Keratinocyte (primary cell): Measurements from ENCODE around the gene HOMER3. TPM values are rescaled to one million over a fixed set of nuclear protein-coding genes. Genes with fewer than 3 reads are reported as not detected.

ENCODE experiments used
- DNase-seq: peaks from one replicate; pipeline ENCODE4 v3.0.0-alpha.2; 2011; ENCODE audit warnings: low read depth, missing footprints, low spot score
- FAIRE-seq: peaks from 2 replicates; lab custom pipeline; 2011; peaks lifted over from hg19 to GRCh38; lab: Jason Lieb, UNC
- H2AFZ ChIP-seq: 2 replicates; pipeline ENCODE4 v1.6.0; 2012; ENCODE audit warnings: low read length, control low read depth, inconsistent platforms; ENCODE audit not compliant: control insufficient read depth
- H3K27ac ChIP-seq: 2 replicates; pipeline ENCODE4 v1.5.1; 2011; ENCODE audit warnings: low read length; ENCODE audit not compliant: control insufficient read depth, insufficient read depth
- H3K27me3 ChIP-seq: 3 replicates; pipeline ENCODE4 v1.6.0; 2011; ENCODE audit warnings: low read length; ENCODE audit not compliant: control insufficient read depth, insufficient read depth; ENCODE audit errors: extremely low read depth
- H3K36me3 ChIP-seq, 2 experiments: 2 replicates in 1 of 2; 3 replicates in 1 of 2; pipeline ENCODE4 v1.5.1; 2011; ENCODE audit warnings: low read length in 2 of 2, mild to moderate bottlenecking in 1 of 2; ENCODE audit not compliant: control insufficient read depth in 2 of 2, insufficient read depth in 2 of 2; ENCODE audit errors: extremely low read depth in 1 of 2
- H3K4me1 ChIP-seq: 3 replicates; pipeline ENCODE4 v1.5.1; 2011; ENCODE audit warnings: low read length; ENCODE audit not compliant: control insufficient read depth, insufficient read depth; ENCODE audit errors: extremely low read depth
- H3K4me2 ChIP-seq: 3 replicates; pipeline ENCODE4 v1.6.0; 2011; ENCODE audit warnings: low read depth, low read length; ENCODE audit not compliant: control insufficient read depth, insufficient read depth; ENCODE audit errors: extremely low read depth
- H3K4me3 ChIP-seq, 3 experiments: fragments of 200-600 bp in 1 of 3; sonication (generic) in 1 of 3; 2 replicates in 2 of 3; 3 replicates in 1 of 3; pipeline ENCODE4 v1.5.1; 2011 to 2016; ENCODE audit warnings: low read length in 3 of 3, mild to moderate bottlenecking in 3 of 3, control low read depth in 2 of 3, inconsistent platforms in 1 of 3, low read depth in 1 of 3, mixed read lengths in 1 of 3, mixed run types in 1 of 3, moderate library complexity in 1 of 3; ENCODE audit not compliant: control insufficient read depth in 2 of 3, insufficient read depth in 2 of 3; ENCODE audit errors: extremely low read depth in 1 of 3
- H3K79me2 ChIP-seq: 2 replicates; pipeline ENCODE4 v1.6.0; 2012; ENCODE audit warnings: low read length; ENCODE audit not compliant: control insufficient read depth, insufficient read depth
- H3K9ac ChIP-seq: 3 replicates; pipeline ENCODE4 v1.6.0; 2011; ENCODE audit warnings: low read length; ENCODE audit not compliant: control insufficient read depth, insufficient read depth; ENCODE audit errors: extremely low read depth
- H3K9me1 ChIP-seq: 3 replicates; pipeline ENCODE4 v1.6.0; 2011; ENCODE audit warnings: low read length; ENCODE audit not compliant: control insufficient read depth, insufficient read depth; ENCODE audit errors: extremely low read depth
- H3K9me3 ChIP-seq: 2 replicates; pipeline ENCODE4 v1.5.1; 2012; ENCODE audit warnings: low read depth, low read length; ENCODE audit not compliant: control insufficient read depth
- H4K20me1 ChIP-seq: 3 replicates; pipeline ENCODE4 v1.6.0; 2011; ENCODE audit warnings: low read length; ENCODE audit not compliant: control insufficient read depth, insufficient read depth; ENCODE audit errors: extremely low read depth
- EZH2 ChIP-seq: IDR thresholded peaks from one replicate; pipeline ENCODE4 v1.6.1; 2012; ENCODE audit warnings: inconsistent platforms, mild to moderate bottlenecking, low read length, moderate library complexity
- dilution Hi-C: fragments of 300-500 bp; cut with MboI; formaldehyde crosslinking; loops from one replicate; pipeline ENCODE4 v1.7.0; 2020; ENCODE audit warnings: low sequenced_read_pairs; ENCODE audit not compliant: extremely low pct_ligation_motif_present
- polyA plus RNA-seq, 5 experiments: library from polyadenylated mRNA; depleted of rRNA in 3 of 5; stranded (reverse) in 3 of 5; stranded (forward) in 1 of 5; unstranded in 1 of 5; fragments of >200 nt; gene quantifications; 1 replicate in 1 of 5; 2 replicates in 3 of 5; 3 replicates in 1 of 5; pipeline versions ENCODE4 v1.2.1 to v1.2.3, GENCODE V29; 2011 to 2012; ENCODE audit warnings: missing spikeins in 2 of 5, low read depth in 1 of 5, low replicate concordance in 1 of 5
- TF ChIP-seq, protein P1 (sequence below), 3 experiments: IDR thresholded peaks in 1 of 3; conservative IDR thresholded peaks in 1 of 3; optimal IDR thresholded peaks in 1 of 3; 2 replicates in 2 of 3; 3 replicates in 1 of 3; pipeline versions ENCODE3 to v1.5.1; 2011; ENCODE audit warnings: low read length in 3 of 3, mild to moderate bottlenecking in 3 of 3, moderate library complexity in 2 of 3, control low read depth in 1 of 3, inconsistent platforms in 1 of 3; ENCODE audit not compliant: insufficient read depth in 2 of 3; ENCODE audit errors: extremely low read depth in 1 of 3

The HOMER3 gene
- polyA plus RNA-seq, 1 donor (not counting 4 experiments of a cell fraction or from before 2014, with no cell fraction given), result 119 TPM

DNA sequence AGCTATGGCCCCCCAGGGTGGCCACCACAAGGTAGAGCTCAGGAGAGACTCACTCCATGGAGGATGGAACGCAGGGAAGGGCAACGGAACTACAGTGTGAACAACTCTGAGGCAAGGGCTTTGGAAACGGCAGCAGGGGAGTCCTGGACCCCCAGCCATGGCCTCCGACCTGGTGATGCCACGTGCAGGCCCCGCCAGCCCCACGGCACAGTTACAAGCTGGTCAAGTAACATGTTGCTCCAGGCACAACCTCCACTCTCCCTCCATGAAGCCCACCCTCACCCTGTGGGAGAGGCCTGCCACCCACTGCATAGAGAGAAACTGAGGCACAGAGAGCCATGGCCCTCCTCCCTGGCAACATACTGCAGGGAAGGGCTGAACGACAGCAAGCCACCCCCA is 36.0 kb downstream of the HOMER3 start:
- Histone ChIP-seq H3K27me3 (no peaks in the 10 kb centered on the region), H2AFZ (no peak overlapping the region), H3K79me2 (no peaks in the 10 kb centered on the region), H4K20me1 (no peaks in the 10 kb centered on the region), H3K4me1 (no peaks in the 10 kb centered on the region), H3K4me3 (no peak overlapping the region), H3K27ac (no peak overlapping the region), H3K9me1 (no peaks in the 10 kb centered on the region), H3K9me3 (no peaks in the 10 kb centered on the region), H3K4me2 (no peak overlapping the region), H3K36me3 (peaks cover 23 to 39% of the 10 kb centered on the region in 2 experiments), H3K9ac (no peak overlapping the region)
- TF ChIP-seq, protein P1, sequence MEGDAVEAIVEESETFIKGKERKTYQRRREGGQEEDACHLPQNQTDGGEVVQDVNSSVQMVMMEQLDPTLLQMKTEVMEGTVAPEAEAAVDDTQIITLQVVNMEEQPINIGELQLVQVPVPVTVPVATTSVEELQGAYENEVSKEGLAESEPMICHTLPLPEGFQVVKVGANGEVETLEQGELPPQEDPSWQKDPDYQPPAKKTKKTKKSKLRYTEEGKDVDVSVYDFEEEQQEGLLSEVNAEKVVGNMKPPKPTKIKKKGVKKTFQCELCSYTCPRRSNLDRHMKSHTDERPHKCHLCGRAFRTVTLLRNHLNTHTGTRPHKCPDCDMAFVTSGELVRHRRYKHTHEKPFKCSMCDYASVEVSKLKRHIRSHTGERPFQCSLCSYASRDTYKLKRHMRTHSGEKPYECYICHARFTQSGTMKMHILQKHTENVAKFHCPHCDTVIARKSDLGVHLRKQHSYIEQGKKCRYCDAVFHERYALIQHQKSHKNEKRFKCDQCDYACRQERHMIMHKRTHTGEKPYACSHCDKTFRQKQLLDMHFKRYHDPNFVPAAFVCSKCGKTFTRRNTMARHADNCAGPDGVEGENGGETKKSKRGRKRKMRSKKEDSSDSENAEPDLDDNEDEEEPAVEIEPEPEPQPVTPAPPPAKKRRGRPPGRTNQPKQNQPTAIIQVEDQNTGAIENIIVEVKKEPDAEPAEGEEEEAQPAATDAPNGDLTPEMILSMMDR (optimal IDR thresholded peaks at IDR 0.05 in 1 of 3, IDR thresholded peaks at IDR 0.05 in 1 of 3, conservative IDR thresholded peaks at IDR 0.05 in 1 of 3; ENCODE audit: extremely low read depth in 1 of 3, insufficient read depth in 2 of 3, low read length in 3 of 3), result no peak
- no peak for TF ChIP-seq EZH2
- FAIRE-seq, result no peak
- no peak for DNase-seq
- dilution Hi-C loops, result no loop called here

DNA sequence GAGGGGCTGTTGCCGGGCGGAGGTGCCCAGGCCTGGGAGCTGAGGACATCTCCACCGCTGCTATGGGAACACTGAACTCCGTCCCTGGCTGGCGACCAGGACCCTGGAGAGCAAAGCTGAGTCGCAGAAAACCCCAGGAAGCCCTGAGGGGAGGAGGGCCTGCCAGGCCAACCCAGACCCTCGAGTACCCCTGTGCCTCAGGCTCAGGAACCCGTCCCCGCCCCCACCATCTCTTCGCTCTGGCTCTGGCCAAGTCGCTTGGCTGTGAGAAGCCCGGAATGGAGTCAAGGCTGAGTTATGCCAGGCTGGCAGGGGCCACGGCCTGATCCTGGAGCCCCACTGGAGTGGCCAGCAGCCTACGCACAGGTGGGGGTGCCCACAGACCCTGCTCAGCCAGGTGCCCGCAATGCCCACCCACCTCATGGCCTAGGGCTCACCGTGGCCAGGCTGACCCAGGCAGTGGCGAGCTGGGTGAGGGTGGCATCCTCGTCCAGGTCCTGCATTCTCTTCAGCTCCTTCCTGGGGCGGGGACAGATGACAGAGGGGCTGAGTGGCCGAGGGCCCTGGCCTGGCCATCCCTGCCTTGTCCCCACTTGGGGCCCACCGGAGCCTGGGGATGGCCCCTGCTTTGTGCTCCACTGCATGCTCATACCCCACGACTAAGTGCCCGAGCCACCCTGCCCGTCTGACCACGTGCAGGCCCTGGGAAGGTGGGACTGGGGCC is 36.5 kb downstream of the HOMER3 start:
- TF ChIP-seq, protein P1 (optimal IDR thresholded peaks at IDR 0.05 in 1 of 3, IDR thresholded peaks at IDR 0.05 in 1 of 3, conservative IDR thresholded peaks at IDR 0.05 in 1 of 3; ENCODE audit: extremely low read depth in 1 of 3, insufficient read depth in 2 of 3, low read length in 3 of 3), result no peak
- TF ChIP-seq EZH2, result no peak
- no peak overlapping the region for H3K27ac ChIP-seq
- no peaks in the 10 kb centered on the region for H3K9me3 ChIP-seq
- H3K27me3 ChIP-seq, result no peaks in the 10 kb centered on the region
- H3K4me2 ChIP-seq, result no peak overlapping the region
- no peak overlapping the region for H3K9ac ChIP-seq
- no peaks in the 10 kb centered on the region for H3K9me1 ChIP-seq
- peaks cover 23 to 37% of the 10 kb centered on the region in 2 experiments for H3K36me3 ChIP-seq
- no peak overlapping the region for H3K4me3 ChIP-seq
- no peaks in the 10 kb centered on the region for H3K4me1 ChIP-seq
- H2AFZ ChIP-seq, result no peak overlapping the region
- FAIRE-seq (no peak), DNase-seq (no peak)
- dilution Hi-C loops, result no loop called here
- no peaks in the 10 kb centered on the region for H4K20me1 ChIP-seq
- no peaks in the 10 kb centered on the region for H3K79me2 ChIP-seq
